HG03135 (cell line): ENCODE results near the gene CRIP2.

Experiments used
- ATAC-seq: cut with Tn5 transposase; IDR thresholded peaks from one replicate; pipeline ENCODE4 v1.9.1; 2021; ENCODE audit warnings: mild to moderate bottlenecking, moderate library complexity; ENCODE audit not compliant: unreplicated experiment

CRIP2 gene

GRCh38 chr14:105519946-105520698 lies 45.5 kb downstream of the CRIP2 start:
- ATAC-seq: no peak

- no peak for ATAC-seq
Observed at GRCh38 chr14:105525326-105525725, 50.7 kb downstream of the CRIP2 start.

GRCh38 chr14:105525861-105526775 lies 51.5 kb downstream of the CRIP2 start, which contains the start of gene TMEM121:
TSS of gene TMEM121 (plus strand) at chr14:105526583. CDS start at chr14:105528835, 2,252 bp downstream.
- ATAC-seq: no peak

DNA sequence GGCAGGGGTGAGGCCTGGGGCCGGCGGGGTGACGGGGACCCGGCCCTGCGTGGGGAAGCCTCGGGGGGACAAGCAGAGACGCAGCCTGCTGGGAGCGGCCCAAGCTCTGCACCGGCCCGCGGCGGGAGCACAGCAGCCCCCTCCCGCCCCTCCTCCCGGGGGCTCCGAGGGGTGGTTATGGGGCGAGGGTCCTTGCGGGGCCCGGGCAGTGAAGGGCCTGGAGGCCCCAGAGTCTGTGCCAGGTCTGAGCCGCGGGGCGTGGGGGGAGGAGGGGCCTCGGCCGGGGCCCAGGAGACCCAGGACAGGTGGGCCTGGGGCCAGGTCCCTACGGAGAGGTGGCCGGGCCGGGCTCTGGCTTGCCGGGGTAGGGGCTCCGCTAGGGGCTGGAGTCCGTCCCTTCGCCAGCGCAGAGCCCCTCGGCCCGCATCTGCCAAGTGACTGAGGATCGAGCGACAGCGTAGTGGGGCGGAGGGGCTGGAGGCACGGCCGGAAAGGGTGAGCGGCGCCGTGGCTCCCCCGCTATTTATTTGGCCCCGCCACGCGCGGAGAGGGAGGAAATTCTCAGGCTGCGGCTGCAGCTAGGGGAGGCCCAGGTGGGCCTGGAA lies 52.3 kb downstream of the CRIP2 start:
- ATAC-seq: no peak

GRCh38 chr14:105527381-105527825 lies 52.8 kb downstream of the CRIP2 start:
- ATAC-seq: no peak

DNA sequence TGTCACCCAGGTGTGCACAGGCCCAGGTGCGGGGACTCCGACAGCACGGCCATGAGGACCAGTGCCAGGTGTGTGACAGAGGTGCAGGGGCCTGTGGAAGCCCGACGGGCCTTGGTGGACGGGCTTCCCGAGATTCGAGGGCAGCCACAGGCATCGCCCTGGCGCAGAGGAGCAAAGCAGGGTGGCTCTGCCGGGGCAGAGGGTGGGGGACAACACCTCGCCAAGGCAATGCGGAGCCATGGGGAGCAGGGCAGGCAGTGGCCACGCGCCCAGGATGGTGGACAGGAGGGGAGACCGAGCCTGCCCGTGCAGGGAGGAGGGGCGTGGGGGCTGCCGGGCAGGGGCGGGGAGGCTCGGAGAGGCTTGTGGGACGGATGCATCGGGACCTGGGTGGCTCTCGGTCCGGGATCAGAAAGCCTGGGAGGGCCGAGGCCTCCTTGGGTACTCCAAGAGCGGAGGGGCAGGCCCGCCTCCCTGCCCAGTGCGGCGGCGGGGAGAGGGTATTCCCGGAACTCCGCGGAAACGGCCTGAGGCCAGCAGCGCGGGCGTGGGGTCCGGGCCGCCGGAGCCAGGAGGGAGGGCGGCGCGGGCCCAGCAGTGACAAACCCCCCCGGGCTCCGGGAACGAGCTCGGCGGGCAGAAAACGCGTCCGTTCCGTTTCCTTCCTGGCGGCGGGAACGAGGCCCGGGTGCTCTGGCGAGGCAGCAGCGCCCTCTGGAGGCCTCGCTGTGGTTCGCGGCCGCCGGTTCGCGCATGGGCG lies 53.4 kb downstream of the CRIP2 start:
- ATAC-seq: no peak

DNA sequence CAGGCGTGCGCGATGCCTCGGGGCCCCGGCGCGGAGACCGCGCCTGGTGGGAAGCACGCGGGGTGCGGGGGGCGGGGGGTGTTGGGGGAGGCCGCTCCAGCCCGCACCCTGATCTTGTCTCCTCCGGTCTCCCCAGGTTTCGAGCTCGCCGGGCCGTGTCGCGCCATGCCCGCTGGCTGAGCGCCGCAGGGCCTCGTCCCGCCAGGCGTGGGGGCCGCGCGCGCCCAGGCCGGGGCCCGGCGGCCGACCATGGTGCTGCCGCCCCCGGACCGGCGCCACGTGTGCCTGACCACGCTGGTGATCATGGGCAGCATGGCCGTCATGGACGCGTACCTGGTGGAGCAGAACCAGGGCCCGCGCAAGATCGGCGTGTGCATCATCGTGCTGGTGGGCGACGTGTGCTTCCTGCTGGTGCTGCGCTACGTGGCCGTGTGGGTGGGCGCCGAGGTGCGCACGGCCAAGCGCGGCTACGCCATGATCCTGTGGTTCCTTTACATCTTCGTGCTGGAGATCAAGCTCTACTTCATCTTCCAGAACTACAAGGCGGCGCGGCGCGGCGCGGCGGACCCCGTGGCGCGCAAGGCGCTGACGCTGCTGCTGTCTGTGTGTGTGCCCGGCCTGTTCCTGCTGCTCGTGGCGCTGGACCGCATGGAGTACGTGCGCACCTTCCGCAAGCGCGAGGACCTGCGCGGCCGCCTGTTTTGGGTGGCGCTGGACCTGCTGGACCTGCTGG lies 54.1 kb downstream of the CRIP2 start:
- ATAC-seq: no peak

- no peak for ATAC-seq
Observed at GRCh38 chr14:105529319-105529568, 54.6 kb downstream of the CRIP2 start.
